Measurements from ENCODE around the gene POMP. TPM values are rescaled to one million over a fixed set of nuclear protein-coding genes. Genes with fewer than 3 reads are reported as not detected.

Gene POMP
- total RNA-seq, 1 experiment from 2014 or later, result 71.4 TPM

DNA sequence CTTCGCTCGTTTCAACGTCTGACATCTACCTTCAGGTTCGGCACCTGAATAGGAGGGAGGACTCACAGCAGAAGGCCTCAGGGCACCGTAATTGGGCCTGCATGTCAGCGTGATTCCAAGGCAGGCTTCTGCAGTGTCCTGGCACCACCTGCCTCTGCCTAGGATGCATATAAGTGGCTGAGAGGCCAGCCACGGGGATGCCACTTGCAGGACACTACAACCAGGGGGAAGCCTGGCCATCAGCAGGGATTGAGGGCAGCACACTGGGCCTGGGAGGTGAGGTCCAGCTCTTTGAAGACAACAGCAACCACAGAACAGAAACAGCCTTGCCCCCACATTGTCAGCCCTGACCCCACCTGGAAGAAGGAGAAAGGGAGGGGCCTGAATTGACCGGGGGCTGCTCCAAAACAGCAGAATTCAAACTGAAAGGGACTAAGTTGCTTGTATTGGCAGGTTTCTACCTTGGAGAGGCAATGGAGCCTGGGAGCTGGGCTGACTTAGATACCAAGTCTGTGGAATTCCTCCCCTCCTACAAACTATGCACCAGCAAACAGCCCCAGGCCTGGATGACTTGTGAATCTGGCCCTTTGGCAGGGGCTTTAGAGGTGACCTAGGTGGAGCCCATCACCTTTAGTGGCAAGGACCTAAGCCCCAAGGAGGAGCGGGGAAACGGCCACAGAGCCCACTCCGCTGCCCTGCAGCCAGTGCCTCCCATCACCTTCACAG lies 34.1 kb upstream of the POMP start:
- no TSS peak for BruUV-seq (replicated peaks)
- H3K9me3 Mint-ChIP-seq (ENCODE audit: low read depth, unreplicated experiment), result no peaks in the 10 kb centered on the region
- no peaks in the 10 kb centered on the region for H3K4me1 Mint-ChIP-seq (ENCODE audit: low read depth, unreplicated experiment)
- intact Hi-C loops (cut with micrococcal nuclease; ENCODE audit: unreplicated experiment), result no loop called here
- TF ChIP-seq, protein P1, sequence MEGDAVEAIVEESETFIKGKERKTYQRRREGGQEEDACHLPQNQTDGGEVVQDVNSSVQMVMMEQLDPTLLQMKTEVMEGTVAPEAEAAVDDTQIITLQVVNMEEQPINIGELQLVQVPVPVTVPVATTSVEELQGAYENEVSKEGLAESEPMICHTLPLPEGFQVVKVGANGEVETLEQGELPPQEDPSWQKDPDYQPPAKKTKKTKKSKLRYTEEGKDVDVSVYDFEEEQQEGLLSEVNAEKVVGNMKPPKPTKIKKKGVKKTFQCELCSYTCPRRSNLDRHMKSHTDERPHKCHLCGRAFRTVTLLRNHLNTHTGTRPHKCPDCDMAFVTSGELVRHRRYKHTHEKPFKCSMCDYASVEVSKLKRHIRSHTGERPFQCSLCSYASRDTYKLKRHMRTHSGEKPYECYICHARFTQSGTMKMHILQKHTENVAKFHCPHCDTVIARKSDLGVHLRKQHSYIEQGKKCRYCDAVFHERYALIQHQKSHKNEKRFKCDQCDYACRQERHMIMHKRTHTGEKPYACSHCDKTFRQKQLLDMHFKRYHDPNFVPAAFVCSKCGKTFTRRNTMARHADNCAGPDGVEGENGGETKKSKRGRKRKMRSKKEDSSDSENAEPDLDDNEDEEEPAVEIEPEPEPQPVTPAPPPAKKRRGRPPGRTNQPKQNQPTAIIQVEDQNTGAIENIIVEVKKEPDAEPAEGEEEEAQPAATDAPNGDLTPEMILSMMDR (IDR thresholded peaks at IDR 0.05; ENCODE audit: unreplicated experiment), result no peak
- no peak overlapping the region for H3K27ac Mint-ChIP-seq (ENCODE audit: unreplicated experiment)
- peaks cover 26% of the 10 kb centered on the region for H3K27me3 Mint-ChIP-seq (ENCODE audit: unreplicated experiment)
- CTCF ChIA-PET, result no interaction called here
- no peaks in the 10 kb centered on the region for H3K36me3 Mint-ChIP-seq (ENCODE audit: insufficient read depth, unreplicated experiment)
- no peak for DNase-seq
- no peak overlapping the region for H3K4me3 Mint-ChIP-seq (ENCODE audit: low read depth, unreplicated experiment)

DNA sequence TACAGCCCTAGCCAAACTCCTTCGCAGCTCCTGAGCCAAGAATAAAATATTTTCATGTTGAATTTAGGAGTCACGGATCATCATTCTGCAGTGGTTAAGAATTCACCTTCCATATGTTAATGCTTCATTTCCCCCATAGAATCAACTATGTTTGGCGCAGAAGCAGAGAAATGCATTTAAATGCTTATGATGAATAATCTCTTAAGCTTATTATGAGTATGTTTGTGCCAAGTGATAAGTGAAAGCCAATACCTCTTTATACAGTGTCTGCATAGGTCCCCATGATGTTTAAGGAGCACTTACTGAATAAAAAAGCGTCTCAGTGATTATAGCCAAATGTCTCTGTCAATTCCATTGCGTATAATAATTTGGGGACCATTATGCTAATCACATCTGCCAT lies 32.7 kb upstream of the POMP start:
- DNase-seq, result no peak
- Mint-ChIP-seq H3K27ac (ENCODE audit: unreplicated experiment) (no peak overlapping the region), H3K4me3 (ENCODE audit: low read depth, unreplicated experiment) (no peak overlapping the region), H3K27me3 (ENCODE audit: unreplicated experiment) (peaks cover 26% of the 10 kb centered on the region), H3K9me3 (ENCODE audit: low read depth, unreplicated experiment) (no peaks in the 10 kb centered on the region), H3K4me1 (ENCODE audit: low read depth, unreplicated experiment) (no peaks in the 10 kb centered on the region), H3K36me3 (ENCODE audit: insufficient read depth, unreplicated experiment) (no peaks in the 10 kb centered on the region)
- TF ChIP-seq, protein P1 (IDR thresholded peaks at IDR 0.05; ENCODE audit: unreplicated experiment), result no peak
- no TSS peak for BruUV-seq (replicated peaks)
- intact Hi-C loops (cut with micrococcal nuclease; ENCODE audit: unreplicated experiment), result no loop called here
- CTCF ChIA-PET, result no interaction called here

DNA sequence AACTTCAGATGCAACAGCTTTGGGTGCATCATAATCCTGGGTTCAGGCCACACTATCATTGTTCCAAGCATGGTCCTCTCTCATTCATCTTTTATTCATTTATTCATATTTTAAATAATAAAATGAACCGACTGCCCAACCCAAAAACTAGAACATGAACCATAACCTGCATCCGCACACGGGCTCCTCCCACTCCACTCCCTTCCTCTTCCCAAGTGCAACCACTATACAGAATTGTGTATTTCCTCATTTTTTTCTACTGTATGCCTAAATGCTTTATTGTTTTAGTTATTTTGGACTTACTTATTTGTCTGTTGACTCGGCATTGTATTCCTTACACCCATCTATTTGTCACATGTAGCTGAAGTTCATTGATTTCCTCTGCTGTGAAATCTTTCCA lies 30.7 kb upstream of the POMP start:
- no peak for DNase-seq
- no peaks in the 10 kb centered on the region for H3K36me3 Mint-ChIP-seq (ENCODE audit: insufficient read depth, unreplicated experiment)
- no peaks in the 10 kb centered on the region for H3K9me3 Mint-ChIP-seq (ENCODE audit: low read depth, unreplicated experiment)
- no peak overlapping the region for H3K4me3 Mint-ChIP-seq (ENCODE audit: low read depth, unreplicated experiment)
- CTCF ChIA-PET, result no interaction called here
- H3K27me3 Mint-ChIP-seq (ENCODE audit: unreplicated experiment), result peaks cover 26% of the 10 kb centered on the region
- H3K27ac Mint-ChIP-seq (ENCODE audit: unreplicated experiment), result no peak overlapping the region
- TF ChIP-seq, protein P1 (IDR thresholded peaks at IDR 0.05; ENCODE audit: unreplicated experiment), result no peak
- BruUV-seq (replicated peaks), result no TSS peak
- intact Hi-C loops (cut with micrococcal nuclease; ENCODE audit: unreplicated experiment), result no loop called here
- H3K4me1 Mint-ChIP-seq (ENCODE audit: low read depth, unreplicated experiment), result no peaks in the 10 kb centered on the region

DNA sequence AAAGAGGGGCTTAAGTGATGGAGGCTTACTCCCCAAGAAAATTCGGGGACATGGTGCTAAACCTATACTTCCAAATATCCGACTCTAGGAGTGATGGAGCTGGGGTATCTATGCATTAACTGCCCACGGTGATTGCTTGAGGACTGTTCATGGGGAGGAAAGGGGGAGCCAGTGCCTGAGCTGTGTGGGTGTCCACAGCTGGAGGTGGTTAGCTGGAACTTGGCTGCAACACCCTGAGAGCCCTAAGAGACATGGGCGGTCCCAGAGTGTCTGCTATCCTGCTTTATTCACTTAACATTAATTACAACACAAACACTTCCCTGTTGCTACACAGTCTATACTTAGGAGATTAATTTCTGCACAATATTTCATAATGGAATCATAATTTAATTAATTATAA lies 28.1 kb upstream of the POMP start:
- CTCF ChIA-PET, result no interaction called here
- Mint-ChIP-seq H3K27me3 (ENCODE audit: unreplicated experiment) (peaks cover 26% of the 10 kb centered on the region), H3K27ac (ENCODE audit: unreplicated experiment) (no peak overlapping the region), H3K4me1 (ENCODE audit: low read depth, unreplicated experiment) (no peaks in the 10 kb centered on the region), H3K36me3 (ENCODE audit: insufficient read depth, unreplicated experiment) (no peaks in the 10 kb centered on the region), H3K9me3 (ENCODE audit: low read depth, unreplicated experiment) (no peaks in the 10 kb centered on the region), H3K4me3 (ENCODE audit: low read depth, unreplicated experiment) (no peak overlapping the region)
- intact Hi-C loops (cut with micrococcal nuclease; ENCODE audit: unreplicated experiment), result no loop called here
- TF ChIP-seq, protein P1 (IDR thresholded peaks at IDR 0.05; ENCODE audit: unreplicated experiment), result no peak
- no peak for DNase-seq
- BruUV-seq (replicated peaks), result no TSS peak
